ENCODE measurements around the gene AGTPBP1. TPM values are rescaled to one million over a fixed set of nuclear protein-coding genes. Genes with fewer than 3 reads are reported as not detected.

Gene AGTPBP1
- total and polyA plus RNA-seq, 3 experiments from 2014 or later = 27.5 to 35.5 (median 30.2) TPM

DNA sequence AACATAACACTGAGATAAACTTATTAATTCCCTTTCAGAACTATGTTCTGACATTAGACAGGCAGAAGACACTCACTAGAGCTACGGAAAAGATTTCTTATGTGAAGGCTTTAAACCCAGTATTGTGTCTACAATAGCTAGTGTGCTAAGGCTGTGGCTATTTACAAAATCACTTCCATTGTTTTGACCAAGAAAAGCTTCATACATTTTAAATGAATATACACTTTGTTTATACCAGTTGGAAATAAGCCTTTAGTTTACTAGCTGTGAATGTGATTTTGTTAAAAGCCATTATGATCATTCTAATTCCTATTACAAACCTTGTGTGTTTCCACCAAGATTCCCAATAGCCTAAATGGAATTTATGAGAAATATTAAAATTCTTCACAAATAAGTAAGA lies 83.0 kb downstream of the AGTPBP1 start:
- no peaks in the 10 kb centered on the region for H3K9me3 ChIP-seq (ENCODE audit: low read length)
- Mint-ChIP-seq H3K27me3 (no peaks in the 10 kb centered on the region), H3K4me3 (no peak overlapping the region), H3K4me1 (peaks cover 0 to 4% (median 3%) of the 10 kb centered on the region in 3 donors), H3K9me3 (no peaks in the 10 kb centered on the region), H3K27ac (peak overlapping the region in 2 of 8 donors; percentile 29 to 37), H3K36me3 (peaks cover 0 to 31% (median 6%) of the 10 kb centered on the region in 3 donors)
- H3K4me1 ChIP-seq (ENCODE audit: insufficient read depth, low read length) = no peaks in the 10 kb centered on the region
- H3K36me3 ChIP-seq (ENCODE audit: insufficient read depth, low read length) = peaks cover 4% of the 10 kb centered on the region
- no peak for DNase-seq
- no peak overlapping the region for H3K27ac ChIP-seq (ENCODE audit: low read depth, low read length)
- H3K4me3 ChIP-seq (ENCODE audit: low read length) = no peak overlapping the region
- POLR2A ChIA-PET = interaction anchor here (0.5 kb wide), 1 partner anchor 68 kb away, joined by 3 read pairs; no protein-coding TSS in a partner anchor
- CTCF ChIA-PET = no interaction called here
- no peaks in the 10 kb centered on the region for H3K27me3 ChIP-seq (ENCODE audit: insufficient read depth, low read length, poor library complexity, severe bottlenecking)

DNA sequence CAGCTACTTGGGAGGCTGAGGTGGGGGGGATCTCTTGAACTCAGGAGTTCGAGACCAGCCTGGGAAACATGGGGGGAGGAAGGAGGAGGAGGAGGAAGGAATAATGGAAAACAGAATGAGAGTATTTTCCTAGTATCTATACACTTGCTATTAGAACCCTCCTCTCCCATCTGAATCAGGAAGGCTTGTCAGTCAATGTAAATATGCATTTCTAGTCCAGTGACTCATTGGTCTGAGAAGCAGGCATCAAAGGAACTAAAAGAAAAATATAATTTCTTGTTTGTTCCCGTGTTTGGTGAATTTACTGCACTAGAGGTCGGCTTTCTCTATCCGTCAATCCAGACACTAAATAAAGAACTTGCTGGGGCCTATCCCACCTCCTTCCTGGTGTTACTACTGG lies 88.6 kb downstream of the AGTPBP1 start:
- DNase-seq = no peak
- H3K4me3 Mint-ChIP-seq = no peak overlapping the region
- H3K9me3 Mint-ChIP-seq = no peaks in the 10 kb centered on the region
- Histone ChIP-seq H3K27ac (ENCODE audit: low read depth, low read length) (no peak overlapping the region), H3K9me3 (ENCODE audit: low read length) (no peaks in the 10 kb centered on the region), H3K36me3 (ENCODE audit: insufficient read depth, low read length) (peaks cover 11% of the 10 kb centered on the region), H3K27me3 (ENCODE audit: insufficient read depth, low read length, poor library complexity, severe bottlenecking) (no peaks in the 10 kb centered on the region), H3K4me1 (ENCODE audit: insufficient read depth, low read length) (no peaks in the 10 kb centered on the region), H3K4me3 (ENCODE audit: low read length) (no peak overlapping the region)
- peaks cover 0 to 1% (median 0%) of the 10 kb centered on the region in 3 donors for H3K4me1 Mint-ChIP-seq
- POLR2A ChIA-PET = interaction anchor here (0.6 kb wide), 1 partner anchor 86 kb away, joined by 4 read pairs; no protein-coding TSS in a partner anchor
- H3K27me3 Mint-ChIP-seq = no peaks in the 10 kb centered on the region
- CTCF ChIA-PET = no interaction called here
- H3K27ac Mint-ChIP-seq = no peak overlapping the region
- H3K36me3 Mint-ChIP-seq = peaks cover 2 to 60% (median 20%) of the 10 kb centered on the region in 3 donors

DNA sequence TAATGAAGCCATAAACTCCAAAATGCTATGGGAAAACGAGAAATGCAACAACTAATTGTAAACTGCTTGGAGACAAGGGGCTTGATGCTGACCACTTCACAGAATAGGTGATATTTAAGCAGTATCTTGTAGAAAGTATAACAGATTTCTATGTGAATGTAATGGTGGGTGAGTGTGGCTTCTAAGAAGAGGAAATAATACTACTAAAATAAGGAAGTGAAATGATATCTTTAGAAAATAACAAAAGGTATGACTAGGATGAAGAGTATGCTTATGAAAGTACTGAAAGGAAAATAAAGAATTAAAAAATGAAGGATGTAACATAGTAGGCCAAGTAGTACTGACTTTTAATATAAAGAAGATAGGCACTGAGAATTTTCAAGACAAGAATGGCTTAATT lies 94.2 kb downstream of the AGTPBP1 start:
- Histone ChIP-seq H3K36me3 (ENCODE audit: insufficient read depth, low read length) (no peaks in the 10 kb centered on the region), H3K4me1 (ENCODE audit: insufficient read depth, low read length) (no peaks in the 10 kb centered on the region), H3K27me3 (ENCODE audit: insufficient read depth, low read length, poor library complexity, severe bottlenecking) (no peaks in the 10 kb centered on the region), H3K4me3 (ENCODE audit: low read length) (no peak overlapping the region), H3K27ac (ENCODE audit: low read depth, low read length) (no peak overlapping the region), H3K9me3 (ENCODE audit: low read length) (no peaks in the 10 kb centered on the region)
- peak overlapping the region in 3 of 8 donors; percentile 58 to 77 (median 68) for H3K27ac Mint-ChIP-seq
- no peaks in the 10 kb centered on the region for H3K9me3 Mint-ChIP-seq
- no peak for DNase-seq
- H3K36me3 Mint-ChIP-seq = peaks cover 12 to 66% (median 23%) of the 10 kb centered on the region in 3 donors
- ChIA-PET POLR2A (no interaction called here), CTCF (no interaction called here)
- H3K4me1 Mint-ChIP-seq = peaks cover 7 to 20% (median 14%) of the 10 kb centered on the region in 3 donors
- no peak overlapping the region for H3K4me3 Mint-ChIP-seq
- H3K27me3 Mint-ChIP-seq = no peaks in the 10 kb centered on the region

DNA sequence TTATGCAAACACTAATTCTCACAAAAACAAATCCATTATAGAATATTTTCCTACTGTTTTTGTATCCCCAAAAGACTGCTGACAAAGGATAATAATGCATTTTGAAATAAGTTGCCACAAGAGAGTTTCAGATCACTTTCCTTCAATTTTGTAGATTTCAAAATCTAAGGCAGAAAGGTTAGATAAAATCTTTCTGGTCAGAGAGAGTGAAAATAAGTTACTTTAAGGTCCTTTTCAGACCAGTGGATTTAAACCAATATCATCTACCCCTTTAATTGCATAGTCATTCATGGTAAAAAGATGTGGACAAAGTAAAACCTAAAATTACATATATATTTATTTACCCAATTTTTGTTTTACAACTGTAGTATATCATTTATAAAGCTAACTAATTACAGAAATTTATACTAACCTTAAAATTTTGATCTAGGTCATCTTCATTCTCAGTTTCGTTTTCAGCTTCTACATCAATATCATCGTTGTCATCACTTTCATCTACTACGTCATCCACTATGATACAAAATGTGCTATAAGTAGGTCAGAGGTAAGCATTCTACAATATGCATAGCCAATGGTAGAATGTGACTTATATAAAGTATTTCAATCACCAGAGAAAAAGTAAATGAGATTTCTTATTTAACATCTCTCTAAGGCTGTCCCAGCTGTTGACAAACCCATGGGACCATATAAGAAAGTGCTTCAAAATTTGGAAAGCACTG lies 95.7 kb downstream of the AGTPBP1 start:
- DNase-seq = peak in 1 of 5 donors; percentile 31
- no peaks in the 10 kb centered on the region for H3K4me1 ChIP-seq (ENCODE audit: insufficient read depth, low read length)
- no peak overlapping the region for H3K27ac ChIP-seq (ENCODE audit: low read depth, low read length)
- CTCF ChIA-PET = no interaction called here
- POLR2A ChIA-PET = no interaction called here
- H3K27me3 ChIP-seq (ENCODE audit: insufficient read depth, low read length, poor library complexity, severe bottlenecking) = no peaks in the 10 kb centered on the region
- Mint-ChIP-seq H3K36me3 (peaks cover 12 to 70% (median 23%) of the 10 kb centered on the region in 3 donors), H3K9me3 (no peaks in the 10 kb centered on the region), H3K27me3 (no peaks in the 10 kb centered on the region), H3K4me1 (peaks cover 7 to 20% (median 14%) of the 10 kb centered on the region in 3 donors), H3K4me3 (no peak overlapping the region), H3K27ac (peak overlapping the region in 6 of 8 donors; percentile 38 to 89 (median 72))
- H3K9me3 ChIP-seq (ENCODE audit: low read length) = no peaks in the 10 kb centered on the region
- no peaks in the 10 kb centered on the region for H3K36me3 ChIP-seq (ENCODE audit: insufficient read depth, low read length)
- H3K4me3 ChIP-seq (ENCODE audit: low read length) = no peak overlapping the region

DNA sequence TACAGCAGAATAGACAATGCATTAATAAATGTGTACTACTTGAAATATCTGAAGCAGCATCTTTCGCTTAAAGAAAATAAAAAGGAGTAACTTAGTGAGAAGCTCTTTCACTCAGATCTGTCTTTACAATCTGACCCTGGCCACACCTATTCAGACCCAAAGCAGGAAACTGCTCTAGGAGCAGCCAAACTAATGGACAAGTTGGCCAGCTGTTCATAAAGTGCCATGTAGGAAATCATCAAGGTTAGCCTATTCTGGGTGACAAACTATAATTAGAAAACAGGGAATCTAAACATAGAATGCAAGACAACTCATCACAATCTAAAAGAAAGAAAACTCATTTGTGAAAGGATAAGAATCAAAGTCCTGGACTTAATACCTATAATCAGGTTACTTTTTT lies 101.3 kb downstream of the AGTPBP1 start:
- H3K36me3 Mint-ChIP-seq = peaks cover 0 to 62% (median 11%) of the 10 kb centered on the region in 3 donors
- no peaks in the 10 kb centered on the region for H3K36me3 ChIP-seq (ENCODE audit: insufficient read depth, low read length)
- no peaks in the 10 kb centered on the region for H3K9me3 ChIP-seq (ENCODE audit: low read length)
- H3K4me1 Mint-ChIP-seq = peaks cover 2 to 4% (median 3%) of the 10 kb centered on the region in 3 donors
- H3K4me1 ChIP-seq (ENCODE audit: insufficient read depth, low read length) = no peaks in the 10 kb centered on the region
- ChIA-PET CTCF (no interaction called here), POLR2A (interaction anchor here (0.6 kb wide), 1 partner anchor 9 kb away, joined by 3 read pairs; no protein-coding TSS in a partner anchor)
- no peak overlapping the region for H3K27ac ChIP-seq (ENCODE audit: low read depth, low read length)
- H3K27me3 ChIP-seq (ENCODE audit: insufficient read depth, low read length, poor library complexity, severe bottlenecking) = no peaks in the 10 kb centered on the region
- H3K27ac Mint-ChIP-seq = no peak overlapping the region
- no peak for DNase-seq
- H3K4me3 ChIP-seq (ENCODE audit: low read length) = no peak overlapping the region
- H3K9me3 Mint-ChIP-seq = no peaks in the 10 kb centered on the region
- H3K27me3 Mint-ChIP-seq = no peaks in the 10 kb centered on the region
- H3K4me3 Mint-ChIP-seq = no peak overlapping the region

DNA sequence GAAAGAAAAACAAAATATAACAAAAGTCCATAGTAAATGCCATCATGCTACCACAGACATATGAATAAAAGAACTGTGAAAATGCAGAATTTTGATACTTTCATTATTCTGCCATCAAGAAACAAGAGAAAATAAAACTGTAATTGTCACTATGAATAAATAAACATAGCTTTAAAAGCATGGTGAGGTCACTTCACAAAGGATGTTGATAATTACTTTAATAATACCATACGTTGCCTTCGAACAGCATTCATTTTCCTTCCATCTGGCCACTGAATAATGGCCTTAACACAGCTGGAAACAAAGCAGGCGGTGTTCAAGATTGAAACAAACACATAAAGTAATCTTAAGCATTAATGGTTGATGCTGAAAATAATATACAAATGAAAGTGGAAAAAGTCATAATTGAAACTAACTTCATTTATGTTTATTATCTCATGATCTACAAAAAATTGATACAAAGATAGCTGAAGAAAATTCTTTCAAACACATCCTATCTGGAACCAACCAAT lies 102.0 kb downstream of the AGTPBP1 start:
- H3K27me3 Mint-ChIP-seq = no peaks in the 10 kb centered on the region
- H3K27ac Mint-ChIP-seq = no peak overlapping the region
- ChIA-PET CTCF (no interaction called here), POLR2A (no interaction called here)
- Histone ChIP-seq H3K9me3 (ENCODE audit: low read length) (no peaks in the 10 kb centered on the region), H3K27me3 (ENCODE audit: insufficient read depth, low read length, poor library complexity, severe bottlenecking) (no peaks in the 10 kb centered on the region), H3K36me3 (ENCODE audit: insufficient read depth, low read length) (peaks cover 4% of the 10 kb centered on the region), H3K27ac (ENCODE audit: low read depth, low read length) (no peak overlapping the region), H3K4me3 (ENCODE audit: low read length) (no peak overlapping the region), H3K4me1 (ENCODE audit: insufficient read depth, low read length) (no peaks in the 10 kb centered on the region)
- DNase-seq = no peak
- H3K4me3 Mint-ChIP-seq = no peak overlapping the region
- no peaks in the 10 kb centered on the region for H3K9me3 Mint-ChIP-seq
- peaks cover 0 to 4% (median 2%) of the 10 kb centered on the region in 3 donors for H3K4me1 Mint-ChIP-seq
- peaks cover 0 to 60% (median 13%) of the 10 kb centered on the region in 3 donors for H3K36me3 Mint-ChIP-seq

DNA sequence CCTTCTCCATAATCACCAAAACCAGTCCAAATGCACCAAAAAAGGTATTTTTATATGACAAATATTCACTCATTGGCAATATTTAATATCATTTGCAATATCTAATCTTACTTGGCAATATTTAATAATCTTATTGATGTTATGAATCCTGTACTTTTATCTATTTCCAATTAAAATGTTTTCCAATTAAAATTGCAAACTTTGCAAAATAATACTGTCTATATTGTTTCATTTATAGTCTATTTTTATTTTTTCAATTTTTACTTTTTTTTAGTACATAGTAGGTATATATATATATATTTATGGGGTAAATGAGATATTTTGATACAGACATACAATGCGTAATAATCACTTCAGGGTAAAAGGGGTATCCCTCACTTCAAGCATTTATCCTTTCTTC lies 109.9 kb downstream of the AGTPBP1 start:
- no peak overlapping the region for H3K4me3 ChIP-seq (ENCODE audit: low read length)
- H3K4me1 ChIP-seq (ENCODE audit: insufficient read depth, low read length) = no peaks in the 10 kb centered on the region
- ChIA-PET CTCF (no interaction called here), POLR2A (no interaction called here)
- no peaks in the 10 kb centered on the region for H3K27me3 Mint-ChIP-seq
- no peaks in the 10 kb centered on the region for H3K27me3 ChIP-seq (ENCODE audit: insufficient read depth, low read length, poor library complexity, severe bottlenecking)
- no peaks in the 10 kb centered on the region for H3K9me3 Mint-ChIP-seq
- peaks cover 14 to 28% (median 21%) of the 10 kb centered on the region in 3 donors for H3K4me1 Mint-ChIP-seq
- peaks cover 4% of the 10 kb centered on the region for H3K36me3 ChIP-seq (ENCODE audit: insufficient read depth, low read length)
- no peak overlapping the region for H3K27ac ChIP-seq (ENCODE audit: low read depth, low read length)
- H3K4me3 Mint-ChIP-seq = no peak overlapping the region
- DNase-seq = no peak
- peaks cover 4 to 54% (median 18%) of the 10 kb centered on the region in 3 donors for H3K36me3 Mint-ChIP-seq
- no peaks in the 10 kb centered on the region for H3K9me3 ChIP-seq (ENCODE audit: low read length)
- H3K27ac Mint-ChIP-seq = no peak overlapping the region

DNA sequence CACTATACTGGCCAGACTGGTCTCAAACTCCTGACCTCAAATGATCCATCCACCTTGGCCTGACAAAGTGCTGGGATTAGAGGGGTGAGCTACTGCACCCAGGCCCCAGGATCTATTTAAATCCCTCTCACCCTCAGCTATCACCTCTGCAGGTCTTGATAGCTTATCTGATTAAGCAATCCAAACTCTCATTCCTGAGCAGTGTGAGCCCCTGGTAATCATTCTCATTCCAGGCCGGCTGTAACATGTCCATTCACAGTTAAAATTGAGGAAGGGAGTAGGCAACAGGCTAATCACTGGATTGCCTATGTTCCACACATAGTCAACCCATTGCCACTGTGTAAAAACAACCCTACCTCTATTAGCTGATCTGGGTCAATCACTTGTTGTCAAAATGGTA lies 111.1 kb downstream of the AGTPBP1 start:
- ChIA-PET CTCF (no interaction called here), POLR2A (no interaction called here)
- Histone ChIP-seq H3K4me1 (ENCODE audit: insufficient read depth, low read length) (no peaks in the 10 kb centered on the region), H3K27me3 (ENCODE audit: insufficient read depth, low read length, poor library complexity, severe bottlenecking) (no peaks in the 10 kb centered on the region), H3K4me3 (ENCODE audit: low read length) (no peak overlapping the region), H3K9me3 (ENCODE audit: low read length) (no peaks in the 10 kb centered on the region), H3K36me3 (ENCODE audit: insufficient read depth, low read length) (peaks cover 4% of the 10 kb centered on the region), H3K27ac (ENCODE audit: low read depth, low read length) (no peak overlapping the region)
- no peaks in the 10 kb centered on the region for H3K27me3 Mint-ChIP-seq
- peaks cover 4 to 47% (median 16%) of the 10 kb centered on the region in 3 donors for H3K36me3 Mint-ChIP-seq
- peaks cover 11 to 30% (median 19%) of the 10 kb centered on the region in 3 donors for H3K4me1 Mint-ChIP-seq
- H3K27ac Mint-ChIP-seq = peak overlapping the region in 1 of 8 donors; percentile 78
- no peaks in the 10 kb centered on the region for H3K9me3 Mint-ChIP-seq
- DNase-seq = no peak
- no peak overlapping the region for H3K4me3 Mint-ChIP-seq
